HL-60 (cell line): ENCODE results near the gene ITGA6.

Experiments
- DNase-seq, 2 experiments: peaks; one replicate each; pipeline ENCODE4 v3.0.0-alpha.2; 2010 to 2020; ENCODE audit warnings: low read depth in 1 of 2, low spot score in 1 of 2
- H3K27ac ChIP-seq: fragments of 250-450 bp; sonication (Bioruptor Pico); replicated peaks from 2 replicates; pipeline ENCODE4 v1.5.1; 2020; ENCODE audit warnings: mild to moderate bottlenecking, moderate library complexity
- H3K27me3 ChIP-seq: fragments of 250-450 bp; sonication (Bioruptor Pico); 2 replicates; pipeline ENCODE4 v1.5.1; 2021; ENCODE audit warnings: mild to moderate bottlenecking, moderate library complexity; ENCODE audit not compliant: insufficient read depth, poor library complexity, severe bottlenecking
- H3K4me3 ChIP-seq: replicated peaks from 2 replicates; pipeline ENCODE4 v1.5.1; 2011; ENCODE audit warnings: mild to moderate bottlenecking, control low read depth, low read length; ENCODE audit not compliant: insufficient read depth
- GABPA ChIP-seq: IDR thresholded peaks from 2 replicates; pipeline ENCODE4 v1.6.1; 2012; ENCODE audit warnings: low read depth
- POLR2AphosphoS5 ChIP-seq: IDR thresholded peaks from 2 replicates; pipeline ENCODE4 v1.6.1; 2012; ENCODE audit warnings: low read depth
- SPI1 ChIP-seq: IDR thresholded peaks from 2 replicates; pipeline ENCODE4 v1.6.1; 2012; ENCODE audit warnings: low read depth, mild to moderate bottlenecking, borderline replicate concordance
- TF ChIP-seq, protein P1 (sequence below): IDR thresholded peaks from 2 replicates; pipeline ENCODE4 v1.6.1; 2012; ENCODE audit warnings: low read depth; ENCODE audit not compliant: insufficient replicate concordance
- TF ChIP-seq, protein P2 (sequence below): IDR thresholded peaks from one replicate; pipeline ENCODE4 v1.5.1; 2011; ENCODE audit warnings: low read length, control low read depth, inconsistent platforms; ENCODE audit not compliant: insufficient read depth

ITGA6 gene

DNA sequence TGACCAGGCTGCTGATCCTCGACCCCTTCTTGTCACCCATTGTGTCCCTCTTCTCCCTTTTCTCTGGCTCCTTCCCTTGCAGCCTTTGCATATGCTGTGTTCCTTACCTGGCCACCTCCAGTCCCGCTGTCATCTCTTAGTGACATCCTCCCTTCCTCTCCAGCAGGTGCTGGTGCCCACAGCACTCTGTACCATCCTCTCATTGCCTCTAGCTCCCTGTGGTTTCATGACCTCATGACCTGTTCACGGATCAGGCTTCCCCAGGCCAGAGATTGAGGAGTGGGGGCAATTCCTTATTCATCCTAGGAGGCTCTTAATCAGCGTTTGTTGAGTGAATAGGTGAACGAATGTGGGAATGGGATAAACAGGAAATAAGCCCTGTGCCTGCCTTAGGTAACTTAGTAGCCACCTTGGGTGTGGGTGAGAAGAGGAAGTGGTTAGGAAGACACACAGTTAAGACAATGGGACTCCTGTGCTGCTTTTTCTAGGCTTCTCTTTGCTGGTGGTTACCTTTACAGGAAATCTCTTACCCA lies 35.5 kb downstream of the ITGA6 start:
- Histone ChIP-seq H3K27me3 (no peaks in the 10 kb centered on the region), H3K4me3 (no peak overlapping the region), H3K27ac (peak overlapping the region; percentile 55)
- DNase-seq: peak in 1 of 2 experiments; percentile 81
- TF ChIP-seq, protein P1, sequence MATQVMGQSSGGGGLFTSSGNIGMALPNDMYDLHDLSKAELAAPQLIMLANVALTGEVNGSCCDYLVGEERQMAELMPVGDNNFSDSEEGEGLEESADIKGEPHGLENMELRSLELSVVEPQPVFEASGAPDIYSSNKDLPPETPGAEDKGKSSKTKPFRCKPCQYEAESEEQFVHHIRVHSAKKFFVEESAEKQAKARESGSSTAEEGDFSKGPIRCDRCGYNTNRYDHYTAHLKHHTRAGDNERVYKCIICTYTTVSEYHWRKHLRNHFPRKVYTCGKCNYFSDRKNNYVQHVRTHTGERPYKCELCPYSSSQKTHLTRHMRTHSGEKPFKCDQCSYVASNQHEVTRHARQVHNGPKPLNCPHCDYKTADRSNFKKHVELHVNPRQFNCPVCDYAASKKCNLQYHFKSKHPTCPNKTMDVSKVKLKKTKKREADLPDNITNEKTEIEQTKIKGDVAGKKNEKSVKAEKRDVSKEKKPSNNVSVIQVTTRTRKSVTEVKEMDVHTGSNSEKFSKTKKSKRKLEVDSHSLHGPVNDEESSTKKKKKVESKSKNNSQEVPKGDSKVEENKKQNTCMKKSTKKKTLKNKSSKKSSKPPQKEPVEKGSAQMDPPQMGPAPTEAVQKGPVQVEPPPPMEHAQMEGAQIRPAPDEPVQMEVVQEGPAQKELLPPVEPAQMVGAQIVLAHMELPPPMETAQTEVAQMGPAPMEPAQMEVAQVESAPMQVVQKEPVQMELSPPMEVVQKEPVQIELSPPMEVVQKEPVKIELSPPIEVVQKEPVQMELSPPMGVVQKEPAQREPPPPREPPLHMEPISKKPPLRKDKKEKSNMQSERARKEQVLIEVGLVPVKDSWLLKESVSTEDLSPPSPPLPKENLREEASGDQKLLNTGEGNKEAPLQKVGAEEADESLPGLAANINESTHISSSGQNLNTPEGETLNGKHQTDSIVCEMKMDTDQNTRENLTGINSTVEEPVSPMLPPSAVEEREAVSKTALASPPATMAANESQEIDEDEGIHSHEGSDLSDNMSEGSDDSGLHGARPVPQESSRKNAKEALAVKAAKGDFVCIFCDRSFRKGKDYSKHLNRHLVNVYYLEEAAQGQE: no peak
- TF ChIP-seq SPI1: peak; percentile 94
- TF ChIP-seq, protein P2, sequence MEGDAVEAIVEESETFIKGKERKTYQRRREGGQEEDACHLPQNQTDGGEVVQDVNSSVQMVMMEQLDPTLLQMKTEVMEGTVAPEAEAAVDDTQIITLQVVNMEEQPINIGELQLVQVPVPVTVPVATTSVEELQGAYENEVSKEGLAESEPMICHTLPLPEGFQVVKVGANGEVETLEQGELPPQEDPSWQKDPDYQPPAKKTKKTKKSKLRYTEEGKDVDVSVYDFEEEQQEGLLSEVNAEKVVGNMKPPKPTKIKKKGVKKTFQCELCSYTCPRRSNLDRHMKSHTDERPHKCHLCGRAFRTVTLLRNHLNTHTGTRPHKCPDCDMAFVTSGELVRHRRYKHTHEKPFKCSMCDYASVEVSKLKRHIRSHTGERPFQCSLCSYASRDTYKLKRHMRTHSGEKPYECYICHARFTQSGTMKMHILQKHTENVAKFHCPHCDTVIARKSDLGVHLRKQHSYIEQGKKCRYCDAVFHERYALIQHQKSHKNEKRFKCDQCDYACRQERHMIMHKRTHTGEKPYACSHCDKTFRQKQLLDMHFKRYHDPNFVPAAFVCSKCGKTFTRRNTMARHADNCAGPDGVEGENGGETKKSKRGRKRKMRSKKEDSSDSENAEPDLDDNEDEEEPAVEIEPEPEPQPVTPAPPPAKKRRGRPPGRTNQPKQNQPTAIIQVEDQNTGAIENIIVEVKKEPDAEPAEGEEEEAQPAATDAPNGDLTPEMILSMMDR: no peak

DNA sequence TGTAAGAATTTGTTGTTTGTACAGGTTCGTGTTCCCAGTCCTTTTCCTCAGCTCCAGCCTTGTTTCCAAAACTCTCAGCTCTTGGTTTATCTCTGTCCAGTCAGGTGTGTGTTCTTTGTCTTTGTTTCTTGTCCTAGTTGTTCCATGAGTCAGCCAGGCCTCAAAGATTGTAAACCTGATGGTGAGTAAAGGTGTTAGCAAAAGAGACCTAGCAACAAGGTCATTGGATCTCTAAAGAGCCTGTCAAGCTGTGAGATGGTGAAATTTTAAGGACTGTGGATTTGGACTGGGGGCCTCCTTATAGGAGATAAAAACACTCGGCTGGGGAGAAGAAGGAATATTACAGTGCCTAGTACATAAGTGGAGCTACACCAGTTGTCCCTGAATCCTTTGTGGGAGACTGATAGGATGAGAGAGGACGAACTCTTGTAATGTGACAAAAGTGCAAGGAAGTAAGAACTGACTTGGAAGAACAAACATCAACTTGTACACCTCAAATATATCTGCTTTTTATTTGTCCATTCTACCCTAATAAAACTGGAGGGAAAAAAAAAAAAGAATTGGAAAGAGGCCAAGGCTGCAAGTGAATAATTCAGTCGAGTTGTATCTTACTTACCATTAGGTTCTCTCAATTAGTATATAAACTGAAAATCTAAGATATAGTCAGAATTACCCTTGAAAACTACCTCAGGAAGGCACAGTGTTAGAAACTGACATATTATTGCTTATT lies 37.2 kb downstream of the ITGA6 start:
- DNase-seq: no peak
- Histone ChIP-seq H3K27me3 (no peaks in the 10 kb centered on the region), H3K27ac (peak overlapping the region; percentile 55; the same call in 1 of the 2 replicates), H3K4me3 (no peak overlapping the region)
- TF ChIP-seq, protein P1: no peak
- TF ChIP-seq, protein P2: no peak
- no peak for TF ChIP-seq GABPA
- no peak for TF ChIP-seq POLR2AphosphoS5
- no peak for TF ChIP-seq SPI1

DNA sequence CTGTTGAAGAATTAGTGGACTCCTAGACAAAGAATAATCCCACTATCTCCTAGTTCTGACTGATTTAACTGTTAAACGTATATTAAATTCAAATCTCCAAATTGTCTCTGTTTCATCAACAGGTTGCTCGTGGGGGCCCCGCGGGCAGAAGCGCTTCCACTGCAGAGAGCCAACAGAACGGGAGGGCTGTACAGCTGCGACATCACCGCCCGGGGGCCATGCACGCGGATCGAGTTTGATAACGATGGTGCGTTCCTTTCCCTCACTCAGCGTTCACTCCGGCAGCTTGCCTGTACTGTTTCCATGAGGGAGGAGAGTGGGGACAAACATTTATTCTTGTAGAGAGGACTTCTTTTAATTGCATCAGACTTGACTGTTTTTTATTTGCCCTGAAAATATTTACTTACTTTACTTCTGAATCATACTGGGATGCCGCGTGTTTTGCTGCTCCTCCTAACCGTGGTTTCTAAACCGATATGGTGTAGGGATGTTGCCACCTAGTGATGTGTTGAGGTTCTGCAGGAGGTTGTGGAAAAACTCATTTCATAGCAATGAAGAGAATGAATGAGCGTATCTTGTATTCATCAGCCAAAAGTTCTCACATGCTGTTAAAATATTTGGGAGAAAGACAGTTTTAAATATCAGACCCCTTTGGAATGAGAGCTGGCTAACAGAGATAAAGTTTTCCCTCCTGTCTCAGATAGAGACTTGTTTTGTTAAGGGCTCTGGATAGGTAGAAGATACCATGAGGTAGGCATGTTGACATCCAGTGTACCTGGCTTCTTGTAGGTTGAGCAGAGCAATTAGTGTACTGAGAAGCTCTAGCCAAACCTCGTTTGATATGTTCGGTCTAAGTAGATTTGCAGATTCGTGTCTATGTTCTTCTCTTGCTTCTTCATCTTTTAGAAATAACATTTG lies 38.3 kb downstream of the ITGA6 start:
- TF ChIP-seq, protein P2: peak; percentile 82
- no peak for TF ChIP-seq SPI1
- DNase-seq: peak; percentile 54 to 78
- Histone ChIP-seq H3K4me3 (no peak overlapping the region), H3K27ac (peak overlapping the region; percentile 19; the same call in 1 of the 2 replicates), H3K27me3 (no peaks in the 10 kb centered on the region)
